Activated CD4-positive, alpha-beta T cell treated with anti-CD3 and anti-CD28 coated beads, Interleukin-2, amount 50 U/mL, for 24 hours (primary cell): ENCODE measurements around the gene GLI3.

Source experiments
- DNase-seq, 2 donors: peaks; one replicate each; pipeline ENCODE4 v3.0.0-alpha.2; 2020; ENCODE audit warnings: low read depth in 1 of 2, low spot score in 1 of 2

The GLI3 gene

DNA sequence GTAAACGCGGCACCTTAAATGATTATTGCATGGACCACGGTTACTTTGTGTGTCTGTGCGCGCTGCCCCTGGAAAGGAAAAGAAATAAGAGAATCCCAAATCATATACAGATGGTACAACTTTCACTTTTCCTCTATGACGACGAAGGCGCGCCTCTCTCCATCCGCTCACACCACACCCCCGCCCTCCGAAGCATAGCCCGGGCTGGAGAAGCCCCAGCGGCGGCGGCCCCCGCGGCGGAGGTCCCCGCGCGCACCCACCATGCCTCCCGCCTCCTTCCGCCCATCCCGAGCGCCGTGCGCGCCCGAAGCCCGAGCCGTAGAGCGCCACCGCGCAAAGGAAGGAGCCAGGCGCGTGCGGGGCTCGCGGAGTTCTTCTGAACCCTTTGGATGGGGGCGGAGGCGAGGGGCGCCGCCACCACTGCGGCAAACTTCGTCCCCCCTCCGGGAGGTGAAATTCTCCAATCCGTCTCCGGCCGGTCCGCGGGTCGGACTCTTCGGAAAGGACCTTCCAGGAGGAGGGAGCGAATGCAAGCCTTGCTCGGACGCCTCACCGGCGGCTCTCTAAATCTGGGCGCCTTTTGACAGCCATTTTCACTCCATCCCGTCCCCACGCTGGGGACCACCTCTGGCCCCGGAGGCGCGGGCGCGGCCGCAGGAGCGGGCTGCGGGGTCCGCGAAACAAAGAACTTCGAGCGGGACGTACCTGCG lies 588 bp downstream of the GLI3 start:
- no peak for DNase-seq

DNA sequence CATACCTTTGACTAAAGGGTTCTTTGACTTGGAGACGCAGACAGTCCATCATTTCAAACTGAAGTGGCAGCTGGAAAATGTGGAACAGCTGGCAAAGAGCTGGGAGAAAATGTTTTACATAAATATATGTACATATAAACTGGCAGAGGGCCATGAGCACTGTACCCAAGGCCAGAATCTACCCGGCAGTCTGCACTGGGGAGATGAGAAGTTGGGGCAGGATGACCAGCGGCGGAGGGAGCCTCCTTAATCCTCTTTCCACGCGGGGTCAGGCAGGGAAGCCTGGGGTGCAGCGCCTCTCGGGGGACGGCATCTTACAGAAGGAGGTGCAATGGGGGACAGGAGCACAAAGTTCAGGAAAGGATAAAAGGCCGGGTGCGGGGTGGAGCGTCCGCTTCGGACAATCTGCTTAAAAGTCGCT lies 1.3 kb downstream of the GLI3 start:
- no peak for DNase-seq

DNA sequence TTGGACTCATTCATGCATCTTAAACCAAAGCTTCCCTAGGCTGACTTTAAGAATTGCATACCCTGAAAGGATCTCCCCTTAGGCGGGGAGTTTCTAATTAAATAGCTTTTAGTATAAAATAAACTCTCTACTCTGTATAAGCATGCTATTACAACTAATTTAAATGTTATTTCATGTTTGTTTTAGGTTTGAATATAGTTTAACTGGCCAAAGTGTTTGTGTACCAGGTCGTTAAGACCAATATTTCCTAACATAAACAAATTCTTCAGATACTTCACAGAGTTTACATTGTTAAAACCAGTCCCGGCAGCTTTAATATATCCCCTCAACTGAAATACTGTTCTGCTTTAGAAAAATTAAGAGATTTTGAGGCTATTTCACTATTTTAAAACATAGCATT lies 2.3 kb downstream of the GLI3 start:
- no peak for DNase-seq

DNA sequence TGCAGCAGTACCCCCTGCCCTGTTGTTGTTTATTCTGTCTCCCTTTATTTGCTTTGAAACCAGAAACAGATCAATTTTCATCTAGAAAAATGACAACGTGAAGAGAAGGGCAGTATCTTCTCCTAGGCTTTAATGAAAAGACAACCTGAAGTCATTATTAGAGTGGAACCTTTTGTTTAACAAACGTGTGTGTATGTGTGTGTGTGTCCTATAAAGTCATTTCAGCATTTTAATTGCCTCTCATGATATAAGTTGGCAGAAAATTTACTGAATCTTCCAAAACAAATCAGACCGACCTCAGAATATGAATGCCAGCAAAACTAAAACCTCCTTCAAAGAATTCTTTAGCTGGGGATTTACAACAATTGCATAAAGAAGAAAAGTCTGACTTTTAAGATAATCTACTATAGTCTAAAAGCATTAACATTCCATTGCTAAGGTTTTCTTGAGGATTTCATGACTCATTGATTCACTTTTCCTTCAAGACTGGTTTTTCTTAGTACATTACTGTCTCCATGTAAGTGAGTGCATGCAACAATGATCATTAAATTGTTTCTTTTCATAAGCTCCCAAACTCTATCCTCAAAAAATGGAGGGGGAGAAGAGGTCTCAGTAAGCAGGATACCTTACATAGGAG lies 3.2 kb downstream of the GLI3 start:
- DNase-seq = no peak

DNA sequence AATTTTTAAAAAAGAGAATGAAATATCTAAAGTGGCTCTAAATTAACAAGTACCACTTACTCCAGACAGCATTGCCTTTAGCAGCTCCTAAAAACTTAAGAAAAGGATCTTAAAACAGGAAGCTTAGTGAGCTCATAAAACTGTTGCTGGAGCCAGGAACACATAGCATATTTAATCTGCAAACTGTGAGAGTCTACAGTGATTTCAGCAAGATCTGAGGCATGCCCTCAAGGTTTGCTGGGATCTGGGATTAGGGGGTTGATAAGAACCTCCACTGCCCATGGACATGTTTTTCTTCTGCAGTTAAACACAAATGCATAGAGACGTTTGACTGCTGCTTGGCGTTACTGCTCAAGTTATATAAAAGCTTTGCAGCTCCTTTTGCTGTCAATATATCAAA lies 3.8 kb downstream of the GLI3 start:
- DNase-seq = no peak

DNA sequence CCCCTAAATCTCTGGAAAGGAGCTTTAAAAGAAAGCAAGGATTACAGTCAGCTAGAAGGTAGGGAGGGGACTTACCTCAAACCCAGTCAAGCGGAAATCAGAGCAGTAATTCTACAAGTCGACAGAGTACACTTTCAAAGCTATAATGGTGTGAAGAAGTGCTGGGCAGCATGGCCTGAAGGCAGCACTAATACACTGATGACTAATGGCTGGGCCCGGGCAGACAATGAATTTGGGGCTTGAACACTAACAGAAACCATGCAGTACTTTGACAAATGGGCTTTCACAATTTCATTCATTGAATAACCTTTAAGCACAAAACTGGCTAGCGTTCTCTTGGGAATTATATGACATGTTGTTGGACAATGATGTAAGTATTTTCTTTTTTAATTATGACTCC lies 4.7 kb downstream of the GLI3 start:
- no peak for DNase-seq

DNA sequence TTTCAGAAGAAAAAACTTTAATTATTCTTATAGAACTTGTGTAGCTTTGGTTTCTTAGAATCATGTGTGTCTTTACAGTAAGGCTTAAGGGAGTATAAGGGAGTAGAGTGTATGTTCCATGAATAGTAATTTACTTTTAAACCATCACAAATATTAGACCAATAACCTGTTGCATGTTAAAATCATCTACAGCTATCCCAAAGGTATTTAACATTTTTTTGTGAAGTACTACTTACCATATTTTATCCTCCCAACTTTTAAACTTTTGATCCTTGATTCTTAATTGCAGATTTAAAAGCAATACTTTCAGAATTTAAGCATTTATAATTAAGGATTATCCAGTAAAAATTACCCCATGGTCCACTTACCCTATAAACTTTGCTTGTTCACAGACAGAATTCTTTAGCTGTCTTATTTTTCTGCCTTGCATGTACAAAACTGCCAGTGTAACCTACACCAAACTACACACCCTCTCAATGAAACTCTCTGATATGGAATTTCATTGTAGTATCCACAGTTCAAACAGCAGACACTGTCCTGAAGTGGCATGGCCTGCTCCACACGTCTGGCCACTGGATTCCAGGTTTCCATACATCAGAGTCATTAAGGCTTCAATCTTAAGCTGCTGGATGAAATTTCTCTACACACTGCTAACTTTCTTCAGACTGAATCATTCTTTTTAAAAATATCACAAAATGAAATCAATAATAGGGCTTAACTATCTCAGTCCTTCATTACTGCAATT lies 5.8 kb downstream of the GLI3 start:
- no peak for DNase-seq

DNA sequence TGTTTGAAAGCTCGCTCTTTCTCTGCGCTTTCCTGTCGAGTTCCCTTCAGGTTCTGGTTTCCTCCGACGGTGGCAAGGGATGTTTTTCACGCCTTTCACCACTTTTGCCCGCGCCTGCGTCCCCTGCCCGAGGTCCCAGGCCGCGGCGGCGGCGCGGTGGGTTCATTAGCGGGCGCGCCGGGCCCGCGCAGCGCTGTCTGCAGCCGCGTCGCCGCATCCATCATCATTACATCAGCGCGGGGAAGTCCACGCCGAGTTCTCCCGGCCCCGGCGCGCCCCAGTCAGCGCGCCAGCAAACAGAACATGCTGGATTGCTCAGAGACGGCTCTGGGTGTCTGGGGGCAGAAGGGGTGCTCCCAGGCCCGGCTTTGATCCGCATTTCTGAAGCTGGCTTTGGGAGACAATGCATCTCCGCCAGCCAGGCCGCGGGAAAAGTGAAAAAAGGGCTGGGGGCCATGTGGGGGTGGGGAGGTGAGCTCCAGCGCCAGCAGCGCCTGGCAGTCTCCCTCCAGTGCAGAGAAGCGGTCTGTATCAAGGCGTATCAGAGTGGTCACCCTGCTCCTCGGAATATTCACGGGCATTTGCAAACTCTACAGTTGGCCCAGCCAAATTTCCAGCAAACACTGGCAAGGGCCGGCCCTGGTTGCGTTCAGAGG lies 8.9 kb downstream of the GLI3 start:
- DNase-seq = no peak

DNA sequence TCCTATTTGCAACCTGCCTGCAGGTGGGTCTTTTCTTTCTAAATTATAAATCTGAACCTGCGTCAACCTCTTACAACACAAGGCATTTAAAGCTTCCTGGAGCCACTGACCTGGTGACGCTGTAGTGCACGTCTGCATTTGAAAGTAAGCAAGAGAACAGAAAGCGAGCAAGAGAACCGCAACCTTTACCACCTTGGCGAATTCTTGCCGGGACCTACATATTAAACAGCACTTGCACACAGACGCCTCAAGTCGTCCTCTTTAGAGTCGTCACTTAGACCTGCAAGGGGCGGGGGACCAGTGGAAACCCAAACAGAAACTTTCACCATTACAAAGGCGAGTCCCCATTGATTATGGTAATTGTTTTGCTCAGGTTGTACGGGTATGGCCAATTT lies 9.5 kb downstream of the GLI3 start:
- no peak for DNase-seq

DNA sequence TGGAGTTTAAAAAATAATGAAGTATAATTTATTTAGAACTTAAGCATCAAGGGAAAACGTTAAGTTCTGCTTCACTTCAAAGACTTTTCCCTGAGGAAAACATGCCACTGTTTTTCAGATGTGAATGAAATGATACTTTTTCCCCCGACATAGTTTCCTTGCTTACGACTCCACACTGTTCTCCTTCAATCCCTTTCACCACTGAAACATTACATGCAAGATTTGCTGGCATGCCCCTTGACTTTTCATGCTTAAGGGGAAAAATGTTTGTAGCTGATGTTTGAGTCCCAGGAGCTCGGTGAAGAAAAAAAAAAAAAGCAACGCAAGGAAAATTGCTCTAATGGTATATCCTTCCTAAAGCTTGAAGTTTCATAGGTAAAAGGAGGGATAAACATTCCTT lies 10.0 kb downstream of the GLI3 start:
- no peak for DNase-seq

DNA sequence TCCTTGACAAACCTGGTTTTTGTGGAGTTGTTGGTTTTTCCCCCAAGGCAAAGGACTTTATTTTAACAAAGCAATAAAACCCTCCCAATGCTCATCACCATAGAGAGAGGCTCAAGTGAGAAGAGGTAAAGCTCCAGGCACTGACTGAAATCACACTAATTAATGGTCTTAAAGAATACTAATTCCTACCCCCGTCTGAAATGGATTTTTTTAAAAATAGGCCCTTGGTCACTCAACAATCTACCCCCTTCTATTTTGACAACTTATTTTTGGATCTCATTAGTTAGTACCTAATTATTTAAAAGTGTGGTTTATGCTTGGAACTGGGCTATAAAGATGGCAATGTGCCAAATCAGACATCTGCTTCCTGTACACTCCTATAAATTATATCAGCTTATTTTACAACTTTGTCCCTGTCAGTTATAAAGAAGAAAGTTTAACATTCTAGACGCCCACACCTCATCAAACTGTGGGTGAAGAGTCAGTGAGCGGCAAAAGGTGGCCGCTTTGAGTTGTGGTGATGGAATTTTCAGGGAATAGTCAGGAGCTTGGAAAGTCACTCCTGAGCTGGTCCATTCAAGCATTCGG lies 10.6 kb downstream of the GLI3 start:
- DNase-seq = no peak

DNA sequence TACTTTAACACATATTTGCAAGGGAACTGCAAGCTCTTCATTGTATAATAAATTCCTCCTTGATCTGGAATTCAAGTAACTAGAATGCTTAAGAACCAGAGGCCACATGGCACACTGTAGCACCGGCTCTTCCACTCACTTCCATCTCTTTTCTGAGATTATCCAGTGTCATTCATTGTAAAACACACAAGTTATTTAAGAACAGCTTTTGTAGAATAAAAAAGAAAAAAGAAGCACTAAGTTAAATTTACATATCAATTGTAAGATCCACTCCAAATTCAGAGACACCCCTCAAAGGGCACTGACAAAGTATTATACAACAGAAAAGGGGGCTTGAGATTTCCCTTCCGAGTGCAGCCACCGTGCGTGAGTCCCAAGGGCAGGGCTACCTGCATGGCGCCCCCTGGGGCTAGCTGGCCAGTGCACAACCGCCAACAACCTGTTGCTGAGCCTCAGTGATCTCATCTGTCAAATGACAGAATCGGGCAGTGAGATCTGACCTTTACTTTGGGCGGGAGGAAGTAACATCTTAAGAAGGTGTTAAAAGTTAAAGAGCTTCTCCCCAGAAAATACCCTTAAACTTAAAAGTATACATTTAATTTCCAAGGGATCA lies 12.5 kb downstream of the GLI3 start:
- DNase-seq = no peak

DNA sequence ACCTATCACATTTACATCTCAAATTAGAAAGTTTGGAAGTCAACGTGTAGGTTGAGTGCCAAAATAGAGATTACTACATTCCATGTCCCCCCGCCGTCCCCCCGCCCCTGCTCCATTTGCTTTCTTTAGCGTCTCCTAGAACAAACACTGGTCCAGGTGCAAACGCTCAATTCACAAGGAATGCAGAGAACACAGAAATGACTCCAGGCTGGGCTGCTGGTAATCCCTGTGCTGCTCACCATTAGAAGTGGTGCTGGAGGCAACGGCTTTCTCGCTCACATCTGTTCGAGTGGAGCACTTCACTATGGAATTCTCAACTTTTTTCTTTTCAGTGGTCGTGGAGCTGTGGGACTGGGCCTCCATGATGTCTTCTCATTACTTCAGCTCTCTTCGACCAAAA lies 14.1 kb downstream of the GLI3 start:
- DNase-seq = no peak

DNA sequence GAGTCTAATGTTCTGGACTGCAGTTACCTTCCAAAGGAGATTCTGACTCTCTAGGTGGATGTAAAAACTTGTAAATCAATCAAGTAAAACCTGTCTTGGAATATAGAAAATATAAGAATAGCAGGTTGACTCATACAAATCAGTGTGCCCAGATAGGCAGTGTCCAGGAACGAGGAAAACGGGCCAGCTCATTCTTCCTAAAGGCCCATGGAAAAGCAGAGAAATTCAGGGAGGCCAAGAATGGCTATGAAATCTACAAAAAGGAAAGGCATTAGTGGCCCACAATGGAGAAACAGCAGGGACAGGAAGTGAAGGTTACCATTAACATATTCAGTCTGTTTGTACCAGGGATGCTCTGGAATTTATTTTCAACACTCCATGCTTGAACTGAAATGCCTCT lies 14.9 kb downstream of the GLI3 start:
- no peak for DNase-seq

DNA sequence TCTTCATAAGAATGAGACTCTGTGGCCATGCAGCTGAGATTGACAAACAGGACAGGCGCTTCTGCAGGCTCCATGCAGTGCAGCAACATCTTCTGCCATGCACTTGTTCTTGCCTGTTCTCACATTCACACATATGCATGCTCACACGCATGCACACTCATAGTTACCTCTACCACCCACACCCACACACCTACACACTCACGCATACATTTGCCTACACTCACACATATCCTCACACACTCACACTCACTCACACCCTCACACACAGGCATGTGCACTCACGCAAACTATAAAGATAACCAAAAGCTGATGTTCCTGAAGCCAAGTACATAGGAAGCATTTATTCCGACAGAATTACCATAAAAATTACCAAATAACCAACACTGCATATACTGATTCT lies 15.7 kb downstream of the GLI3 start:
- no peak for DNase-seq

DNA sequence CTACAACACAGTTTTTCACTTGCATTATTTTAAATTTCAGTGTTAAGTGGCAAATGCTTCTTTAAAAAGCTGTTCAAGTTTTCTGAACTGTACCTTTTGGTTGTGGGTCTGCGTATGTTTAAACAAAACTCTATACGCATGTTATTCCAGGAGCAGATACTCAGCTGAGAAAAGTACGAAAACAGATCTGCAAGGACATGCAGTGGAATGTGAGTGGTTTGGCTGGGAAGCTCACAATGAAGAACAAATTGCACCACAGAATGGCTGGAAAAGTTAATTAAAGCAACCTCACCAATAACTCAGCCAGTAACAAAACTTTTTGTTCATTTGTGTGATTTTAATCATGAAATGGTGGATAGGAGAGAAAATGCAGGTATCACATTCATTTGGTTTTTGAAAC lies 17.6 kb downstream of the GLI3 start:
- DNase-seq = no peak

DNA sequence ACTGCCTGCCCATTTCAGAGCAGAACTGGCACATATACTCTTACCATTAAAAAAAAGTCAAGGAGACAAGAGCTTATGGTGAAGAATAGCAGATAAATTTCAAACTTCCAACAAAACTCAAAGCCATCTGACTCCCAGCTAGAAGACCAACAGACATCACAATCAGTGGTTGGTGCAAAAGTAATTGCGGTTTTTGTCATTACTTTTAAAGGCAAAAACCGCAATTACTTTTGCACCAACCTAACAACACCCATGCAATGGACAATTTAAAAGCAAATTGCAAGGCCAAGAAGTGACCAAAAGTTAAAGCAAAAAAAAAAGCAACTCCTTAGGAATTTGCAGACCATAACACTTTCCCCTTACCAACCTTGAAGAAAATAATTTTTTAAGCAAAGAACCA lies 18.8 kb downstream of the GLI3 start:
- no peak for DNase-seq

DNA sequence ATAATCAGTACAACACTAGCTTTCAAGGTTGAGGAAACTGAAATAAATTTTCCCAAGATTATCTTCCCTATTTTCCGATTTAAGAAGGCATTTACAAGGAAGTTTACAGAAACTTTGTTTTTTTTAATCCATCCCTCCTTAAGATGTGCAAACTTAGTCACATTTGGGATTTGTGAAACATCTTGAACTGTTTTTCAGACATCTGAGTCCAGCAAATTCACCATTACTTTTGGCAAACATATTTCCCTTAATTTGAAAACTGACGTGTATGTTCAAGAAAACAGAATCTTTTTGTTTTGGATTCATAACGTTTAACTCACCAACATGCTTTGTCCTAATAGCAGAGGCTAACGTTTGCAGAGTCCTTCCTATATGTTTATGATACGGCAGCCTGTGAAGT lies 19.5 kb downstream of the GLI3 start:
- no peak for DNase-seq

DNA sequence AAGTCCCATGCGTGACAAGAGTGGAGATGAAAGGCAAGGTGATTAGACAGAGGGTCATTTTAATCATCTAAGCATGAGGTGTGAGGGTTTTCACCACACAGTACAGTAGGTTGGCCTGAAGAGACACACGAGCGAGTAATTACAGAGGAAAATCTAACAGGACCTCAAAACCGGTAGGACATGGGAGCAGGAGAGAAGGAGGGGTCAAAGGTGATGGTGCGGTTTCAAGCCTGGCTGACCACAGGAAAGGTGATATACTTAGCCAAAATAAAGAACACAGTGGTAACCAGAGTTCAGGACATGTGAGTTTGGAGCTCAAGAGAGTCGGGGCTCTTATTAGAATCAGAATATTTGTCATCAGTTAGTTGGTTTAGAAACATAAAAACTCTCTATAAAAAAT lies 20.0 kb downstream of the GLI3 start:
- DNase-seq = no peak

DNA sequence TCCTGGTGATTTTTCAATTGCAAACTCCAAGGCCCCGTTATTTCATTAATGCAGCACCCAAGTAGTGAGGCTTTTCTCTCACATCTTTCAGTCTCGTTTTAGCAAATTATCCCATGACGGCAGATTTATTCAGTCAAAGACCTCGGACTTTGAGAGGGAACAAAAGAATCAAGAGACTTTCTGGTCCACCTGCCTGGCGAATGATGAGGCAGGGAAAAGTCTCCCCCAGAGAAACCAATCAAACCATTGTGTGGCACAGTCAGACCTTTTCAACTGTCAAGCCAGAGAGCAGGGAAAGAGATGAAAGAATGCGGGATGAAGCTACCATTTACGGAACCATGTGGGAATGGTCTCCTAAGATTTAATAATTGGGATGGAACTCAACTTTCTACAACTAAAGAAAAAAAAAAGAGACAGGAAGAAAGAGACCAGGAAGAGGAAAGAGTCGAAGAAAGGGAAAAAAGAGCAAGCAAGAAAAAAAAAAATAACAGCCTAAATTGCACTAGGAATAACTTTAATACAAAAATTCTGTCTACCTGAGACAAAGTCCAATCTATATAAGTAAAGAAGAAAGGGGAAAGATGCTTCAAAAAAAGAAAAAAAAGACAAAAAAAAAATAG lies 22.8 kb downstream of the GLI3 start:
- DNase-seq = no peak

DNA sequence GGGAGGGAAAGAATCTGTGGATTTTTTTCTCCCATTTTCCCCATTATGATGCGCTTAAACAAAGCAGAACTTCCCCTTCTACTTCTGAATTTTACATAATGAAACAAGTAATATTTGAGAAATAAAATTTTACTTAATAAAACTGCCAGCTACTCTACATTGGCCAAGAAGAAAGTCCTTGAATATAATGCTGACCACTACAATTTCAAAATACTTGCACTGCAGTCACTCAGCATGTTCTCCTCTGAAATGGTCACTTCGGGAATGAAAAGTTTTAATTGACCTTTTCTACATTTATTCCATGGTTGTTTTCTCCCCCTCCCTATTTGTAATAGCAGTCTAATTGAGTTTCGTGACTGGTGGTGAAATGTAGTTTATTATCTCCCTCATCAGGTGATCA lies 23.9 kb downstream of the GLI3 start:
- no peak for DNase-seq
